Hematopoietic multipotent progenitor cell treated with erythropoietin and hydrocortisone succinate and interleukin-3 and kit ligand, for 15 days (in vitro differentiated cells): ENCODE results near the gene XCL1.
A peak's percentile ranks its signal among the peaks of the same experiment; 100 is the strongest.
"Not testable (repeated sequence)": the region's sequence is repeated elsewhere in the genome, so short reads cannot be mapped to it uniquely, and the experiment has no call there.

Experiments used
- DNase-seq: peaks from one replicate; pipeline ENCODE4 v3.0.0-alpha.2; 2015; ENCODE audit warnings: low spot score

Gene XCL1

GRCh38 chr1:168567568-168567967 lies 8.8 kb upstream of the XCL1 start:
- no peak for DNase-seq

DNA sequence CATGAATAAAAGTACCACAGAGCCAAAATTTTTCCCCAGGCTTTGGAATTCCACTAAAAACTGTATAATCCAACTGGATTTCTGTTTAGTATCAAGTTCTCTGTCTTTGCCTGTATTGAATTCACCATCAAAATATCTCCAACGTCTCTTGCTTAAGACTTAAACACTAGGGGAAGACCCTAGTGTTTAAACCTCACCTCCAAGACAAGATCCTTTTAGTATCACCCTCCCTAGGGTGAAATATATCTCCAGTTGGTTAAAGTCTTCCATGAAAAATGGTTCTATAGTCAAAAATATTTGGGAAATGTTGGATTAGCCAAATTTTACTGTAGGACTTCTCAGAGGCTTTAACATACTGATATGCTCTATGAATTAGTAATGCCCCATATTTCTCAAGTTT lies 8.1 kb upstream of the XCL1 start:
- no peak for DNase-seq

GRCh38 chr1:168570652-168571051 lies 5.8 kb upstream of the XCL1 start:
- DNase-seq, result no peak

GRCh38 chr1:168572633-168573032 lies 3.8 kb upstream of the XCL1 start:
- DNase-seq, result no peak

DNA sequence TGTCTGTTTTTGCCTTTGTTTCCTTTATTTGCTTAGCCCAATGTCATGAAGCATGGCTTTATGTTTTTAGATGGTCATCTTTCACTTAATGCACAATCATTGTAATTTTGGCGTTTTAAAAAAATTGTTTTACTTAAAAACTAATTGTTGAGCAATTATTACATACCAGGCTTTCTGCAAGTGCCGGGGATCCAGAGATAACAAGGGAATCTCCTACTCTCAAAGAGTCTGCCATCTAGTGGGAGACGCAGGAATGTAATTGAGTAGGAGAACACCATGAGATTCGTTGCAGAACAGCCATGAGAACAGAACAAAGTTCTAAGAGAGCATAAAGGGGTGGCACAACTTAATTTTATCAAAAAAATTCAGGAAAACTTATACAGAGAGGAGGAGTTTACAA lies 2.2 kb upstream of the XCL1 start:
- DNase-seq, result not testable (repeated sequence)

DNA sequence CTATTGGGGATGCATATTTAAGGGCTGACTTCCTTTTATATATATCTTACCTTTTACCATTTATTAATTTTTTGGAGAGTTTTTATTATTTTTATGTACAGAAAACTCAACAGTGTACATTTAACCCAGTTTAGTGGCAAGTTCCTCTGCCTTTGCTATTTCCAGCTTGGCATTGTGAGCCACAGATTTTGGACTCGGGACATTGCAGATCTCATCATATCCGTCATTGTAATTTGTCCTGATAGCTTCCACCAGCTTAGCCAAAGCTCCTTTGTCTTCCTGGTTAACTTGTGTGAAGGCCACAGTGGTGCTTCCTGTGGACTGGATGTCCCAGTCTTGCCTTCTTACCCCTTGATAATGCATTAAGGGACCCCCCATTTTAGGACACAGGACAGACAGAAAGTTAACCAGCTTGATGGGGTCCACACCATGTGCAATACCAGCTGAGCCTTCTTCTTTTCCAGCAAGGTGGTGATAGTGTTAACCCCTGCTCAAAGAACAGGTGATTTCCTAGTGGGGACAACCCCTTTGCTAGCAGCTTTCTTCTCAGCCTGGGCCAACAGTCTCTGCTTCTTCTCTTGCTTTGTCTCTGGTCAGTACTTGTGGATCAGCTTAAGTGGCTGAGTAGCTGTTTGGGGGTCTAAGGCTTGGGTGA lies 2.3 kb downstream of the XCL1 start:
- DNase-seq, result not testable (repeated sequence)

GRCh38 chr1:168580290-168580689 lies 3.9 kb downstream of the XCL1 start:
- not testable (repeated sequence) for DNase-seq

DNA sequence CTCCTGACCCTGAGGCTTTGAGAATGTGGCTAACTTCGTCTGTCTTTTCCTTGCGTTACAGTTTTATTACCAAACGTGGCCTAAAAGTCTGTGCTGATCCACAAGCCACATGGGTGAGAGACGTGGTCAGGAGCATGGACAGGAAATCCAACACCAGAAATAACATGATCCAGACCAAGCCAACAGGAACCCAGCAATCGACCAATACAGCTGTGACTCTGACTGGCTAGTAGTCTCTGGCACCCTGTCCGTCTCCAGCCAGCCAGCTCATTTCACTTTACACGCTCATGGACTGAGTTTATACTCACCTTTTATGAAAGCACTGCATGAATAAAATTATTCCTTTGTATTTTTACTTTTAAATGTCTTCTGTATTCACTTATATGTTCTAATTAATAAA lies 4.6 kb downstream of the XCL1 start:
- DNase-seq, result not testable (repeated sequence)

GRCh38 chr1:168581817-168582572 lies 5.6 kb downstream of the XCL1 start:
- no peak for DNase-seq

GRCh38 chr1:168582688-168583336 lies 6.4 kb downstream of the XCL1 start:
- no peak for DNase-seq

DNA sequence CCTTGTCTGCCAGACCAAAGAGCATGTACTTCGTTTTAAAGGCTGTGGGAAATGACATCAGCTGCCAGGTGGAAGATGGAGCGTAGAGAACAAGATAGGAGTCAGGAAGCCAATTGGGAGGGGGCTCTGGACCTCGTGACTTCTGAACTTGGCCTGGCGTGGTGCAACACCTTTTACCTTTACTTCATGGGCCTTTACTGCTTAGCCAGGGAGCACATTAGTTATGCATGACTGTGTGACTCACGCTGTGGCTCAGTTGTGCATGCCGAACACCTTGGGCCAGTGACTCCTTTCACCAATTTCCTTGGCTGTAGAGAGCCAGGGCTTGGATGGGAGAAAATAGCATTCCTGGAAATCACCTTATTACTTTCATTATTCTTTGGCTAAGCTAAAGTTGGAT lies 7.2 kb downstream of the XCL1 start:
- DNase-seq, result no peak

DNA sequence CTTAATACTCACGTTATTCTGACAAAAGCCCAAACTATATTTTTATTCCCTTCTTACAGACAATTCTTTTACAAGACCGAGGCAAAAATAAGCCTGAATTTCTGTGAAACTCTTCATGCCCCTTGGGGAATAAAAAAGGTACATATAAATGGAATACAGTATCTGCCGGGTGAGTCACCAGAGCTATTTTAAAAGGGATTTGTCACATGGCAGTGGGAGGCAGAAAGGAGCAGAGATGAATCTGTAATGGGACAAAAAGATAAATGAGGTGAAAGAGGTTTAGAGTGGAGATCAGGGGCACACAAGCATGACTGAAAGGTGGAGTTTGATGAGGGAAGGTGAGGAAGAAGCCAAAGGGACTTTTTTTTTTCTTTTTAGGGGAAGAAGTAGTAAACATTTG lies 8.8 kb downstream of the XCL1 start:
- no peak for DNase-seq

- DNase-seq, result no peak
These were observed 9.5 kb downstream of the XCL1 start for GRCh38 chr1:168585937-168586336.

DNA sequence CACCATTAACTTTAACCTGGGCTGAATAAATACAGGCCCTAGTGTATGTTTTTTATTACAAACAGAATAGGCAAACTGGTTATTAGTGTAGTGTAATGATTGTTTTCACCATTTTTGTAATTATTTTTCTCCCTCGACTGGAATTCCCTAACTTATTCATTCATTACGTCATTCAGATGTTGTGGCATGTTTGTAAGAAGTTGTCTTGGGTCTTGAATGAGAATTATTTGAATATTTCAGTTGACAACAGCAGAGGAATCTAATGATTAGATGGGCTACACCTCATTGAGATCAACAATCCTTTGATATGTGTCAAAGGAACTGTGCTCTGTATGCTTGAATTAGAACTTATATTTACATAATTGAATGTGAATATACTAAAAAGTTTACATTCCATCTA lies 12.8 kb downstream of the XCL1 start:
- no peak for DNase-seq

DNA sequence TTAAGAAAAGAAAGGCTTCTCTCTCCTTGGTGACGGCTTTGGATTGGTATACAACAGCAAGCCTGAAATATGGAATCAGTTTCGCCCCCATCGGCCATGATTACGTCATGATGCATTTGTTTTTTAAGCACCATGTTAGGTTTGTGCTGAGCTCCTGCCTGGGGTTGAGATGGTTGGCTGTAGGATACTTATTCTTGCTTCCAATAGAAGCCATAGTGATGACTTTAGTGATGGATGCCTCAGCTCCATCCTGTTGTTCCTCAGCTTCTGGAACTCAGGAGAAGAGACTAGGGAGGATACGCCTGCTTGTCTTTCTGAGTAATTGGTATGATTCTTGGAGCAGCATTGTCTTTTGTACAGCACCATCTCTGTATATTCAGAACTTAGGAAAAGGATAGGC lies 14.7 kb downstream of the XCL1 start:
- no peak for DNase-seq

DNA sequence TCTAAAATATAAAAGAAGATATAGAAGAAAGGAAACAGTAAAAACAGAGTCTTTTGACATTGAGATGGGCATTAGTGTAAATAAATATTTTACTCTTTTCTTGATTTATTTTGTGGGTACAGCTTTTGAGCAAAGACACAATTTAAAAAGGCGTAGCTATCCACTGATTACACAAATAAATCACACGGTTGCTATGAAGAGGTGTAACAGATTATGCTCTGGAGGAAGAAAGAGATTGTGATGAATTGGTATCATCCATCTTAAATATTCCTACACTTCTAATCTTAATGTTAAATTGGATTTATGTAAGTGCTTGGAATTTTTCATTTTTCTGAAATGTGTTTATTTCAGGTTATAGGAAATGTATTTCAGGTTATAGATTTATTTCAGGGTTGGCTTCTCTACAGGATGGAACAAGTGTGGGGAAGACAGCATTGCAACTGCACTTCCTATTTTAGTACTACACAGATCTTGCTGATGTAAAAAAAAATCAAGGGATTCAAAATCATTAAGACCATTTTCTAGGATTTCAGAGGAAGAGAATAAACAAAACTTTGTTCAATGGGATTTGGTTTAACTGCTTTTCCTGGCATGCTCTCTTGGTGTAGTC lies 15.3 kb downstream of the XCL1 start:
- DNase-seq, result no peak

GRCh38 chr1:168595403-168595802 lies 19.0 kb downstream of the XCL1 start:
- not testable (repeated sequence) for DNase-seq

- no peak for DNase-seq
These were observed 21.7 kb downstream of the XCL1 start for GRCh38 chr1:168598125-168598524.

GRCh38 chr1:168598892-168599291 lies 22.5 kb downstream of the XCL1 start:
- DNase-seq, result no peak

- DNase-seq, result no peak
These were observed 23.2 kb downstream of the XCL1 start for GRCh38 chr1:168599641-168600040.

- DNase-seq, result no peak
These were observed 24.6 kb downstream of the XCL1 start for GRCh38 chr1:168601051-168601450.

GRCh38 chr1:168603501-168604110 lies 27.2 kb downstream of the XCL1 start:
- peak; percentile 7 for DNase-seq
